HepG2 (cell line): ENCODE data around the gene PTGIR. TPM values are rescaled to one million over a fixed set of nuclear protein-coding genes. Genes with fewer than 3 reads are reported as not detected.

Experiments used
- AHR ChIP-seq: IDR thresholded peaks from 2 replicates; pipeline ENCODE4 v1.6.1; 2018; ENCODE audit warnings: missing genetic modification reagents, missing compliant biosample characterization
- FLYWCH1 ChIP-seq: sonication (generic); formaldehyde crosslinking; IDR thresholded peaks from 2 replicates; pipeline ENCODE4 v1.8.1; 2023; ENCODE audit warnings: mild to moderate bottlenecking, missing genetic modification reagents
- FOXA3 ChIP-seq: IDR thresholded peaks from 2 replicates; pipeline ENCODE4 v1.6.1; 2016; ENCODE audit warnings: missing genetic modification reagents, missing compliant biosample characterization
- KMT2A ChIP-seq: sonication (generic); formaldehyde crosslinking; IDR thresholded peaks from 2 replicates; pipeline ENCODE4 v1.4.0; 2020; ENCODE audit warnings: missing genetic modification reagents
- PHF8 ChIP-seq: sonication (generic); formaldehyde crosslinking; IDR thresholded peaks from 2 replicates; pipeline ENCODE4 v1.5.0; 2020; ENCODE audit warnings: missing genetic modification reagents
- SP140L ChIP-seq: sonication (generic); formaldehyde crosslinking; IDR thresholded peaks from 2 replicates; pipeline ENCODE4 v1.4.0; 2020; ENCODE audit warnings: missing genetic modification reagents, borderline replicate concordance
- ZNF101 ChIP-seq: sonication (generic); formaldehyde crosslinking; IDR thresholded peaks from 2 replicates; pipeline ENCODE4 v1.4.0; 2020; ENCODE audit warnings: mild to moderate bottlenecking, low read depth, missing genetic modification reagents, borderline replicate concordance
- ZNF337 ChIP-seq: sonication (generic); formaldehyde crosslinking; IDR thresholded peaks from 2 replicates; pipeline ENCODE4 v1.5.1; 2020; ENCODE audit warnings: missing genetic modification reagents, low read depth, mild to moderate bottlenecking, borderline replicate concordance
- ZNF343 ChIP-seq: sonication (generic); formaldehyde crosslinking; IDR thresholded peaks from 2 replicates; pipeline ENCODE4 v1.4.0; 2020; ENCODE audit warnings: mild to moderate bottlenecking, missing genetic modification reagents
- ZNF660 ChIP-seq: sonication (generic); formaldehyde crosslinking; IDR thresholded peaks from 2 replicates; pipeline ENCODE4 v1.5.1; 2020; ENCODE audit warnings: mild to moderate bottlenecking, low read depth, missing genetic modification reagents, borderline replicate concordance
- ZNF773 ChIP-seq: sonication (generic); formaldehyde crosslinking; IDR thresholded peaks from 2 replicates; pipeline ENCODE4 v1.4.0; 2020; ENCODE audit warnings: missing genetic modification reagents, borderline replicate concordance
- ZSCAN22 ChIP-seq: sonication (generic); formaldehyde crosslinking; IDR thresholded peaks from 2 replicates; pipeline ENCODE4 v1.4.0; 2020; ENCODE audit warnings: mild to moderate bottlenecking, missing genetic modification reagents
- polyA plus RNA-seq, 8 experiments: library from polyadenylated mRNA; depleted of rRNA in 3 of 8; stranded (reverse) in 7 of 8; unstranded in 1 of 8; fragments of >200 nt; fragmentation: Illumina TruSeq in 4 of 8; extraction: Trizol in 4 of 8; gene quantifications; 2 replicates each; pipeline versions ENCODE4 v1.2.1 to v1.2.3, GENCODE V29; 2011 to 2016; ENCODE audit warnings: low read depth in 4 of 8, missing spikeins in 1 of 8, mixed read lengths in 1 of 8; ENCODE audit not compliant: insufficient read depth in 1 of 8
- total RNA-seq, 5 experiments: library from RNA; depleted of rRNA; stranded (reverse); fragments of >200 nt; fragmentation: Illumina TruSeq; extraction: Trizol; gene quantifications; 2 replicates each; pipeline ENCODE4 v1.2.3, GENCODE V29; 2016; ENCODE audit warnings: low read depth in 1 of 5
- TF ChIP-seq, protein P1 (sequence below): sonication (generic); formaldehyde crosslinking; IDR thresholded peaks from 2 replicates; pipeline ENCODE4 v1.4.0; 2020; ENCODE audit warnings: missing genetic modification reagents, borderline replicate concordance
- TF ChIP-seq, protein P2 (sequence below): sonication (generic); formaldehyde crosslinking; IDR thresholded peaks from 2 replicates; pipeline ENCODE4 v1.4.0; 2020; ENCODE audit warnings: missing genetic modification reagents
- TF ChIP-seq, protein P3 (sequence below): sonication (generic); formaldehyde crosslinking; IDR thresholded peaks from 2 replicates; pipeline ENCODE4 v1.4.0; 2020; ENCODE audit warnings: low read depth, missing genetic modification reagents

Gene PTGIR
- total and polyA plus RNA-seq, 2 of the 13 experiments (the other 11 are each of a cell fraction or from before 2014, with no cell fraction given): not detected

DNA sequence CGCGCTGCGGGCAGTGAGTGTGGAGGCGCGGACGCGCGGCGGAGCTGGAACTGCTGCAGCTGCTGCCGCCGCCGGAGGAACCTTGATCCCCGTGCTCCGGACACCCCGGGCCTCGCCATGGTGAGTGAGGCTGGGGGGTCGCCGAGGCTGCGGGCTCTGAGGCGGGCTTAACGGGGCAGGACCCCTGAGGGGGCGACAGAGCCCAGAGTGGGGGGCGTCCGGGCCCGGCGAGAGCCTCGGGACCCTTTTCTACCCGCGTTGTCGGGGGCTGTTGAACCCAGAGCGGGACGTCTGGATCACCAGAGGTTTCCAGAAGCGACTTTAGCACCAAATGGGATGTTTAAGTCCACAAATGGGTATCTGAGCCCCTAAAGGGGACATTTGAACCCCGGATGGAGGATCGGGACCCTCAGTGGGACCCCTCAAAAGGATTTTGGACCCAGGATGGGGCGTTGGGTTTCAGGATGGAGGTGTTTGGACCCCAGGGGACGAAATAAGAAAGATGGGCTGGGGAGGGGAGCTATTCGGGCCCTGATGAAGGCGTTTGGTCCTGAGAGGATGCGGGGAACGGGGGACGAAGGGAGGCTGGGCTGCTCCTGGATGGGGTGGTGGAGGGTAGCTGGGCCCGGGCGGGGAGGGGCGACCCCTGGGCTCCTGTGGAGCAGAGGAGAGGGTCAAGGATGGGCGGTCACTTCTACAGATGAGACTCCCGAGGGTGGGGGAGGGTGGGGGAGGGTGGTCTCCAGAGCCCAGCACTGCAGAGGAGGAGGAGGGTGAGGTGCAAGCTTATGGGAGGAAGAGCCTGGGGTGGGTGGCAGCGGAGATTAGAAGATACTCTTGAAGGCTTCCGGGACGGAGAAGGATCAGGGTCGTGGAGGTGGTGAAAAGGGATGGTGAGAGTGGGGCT is 23.3 kb downstream of the PTGIR start, which contains the start of gene CALM3 (continued):
- no peak for TF ChIP-seq FOXA3 (CRISPR knock-in tag)
- TF ChIP-seq, protein P1, sequence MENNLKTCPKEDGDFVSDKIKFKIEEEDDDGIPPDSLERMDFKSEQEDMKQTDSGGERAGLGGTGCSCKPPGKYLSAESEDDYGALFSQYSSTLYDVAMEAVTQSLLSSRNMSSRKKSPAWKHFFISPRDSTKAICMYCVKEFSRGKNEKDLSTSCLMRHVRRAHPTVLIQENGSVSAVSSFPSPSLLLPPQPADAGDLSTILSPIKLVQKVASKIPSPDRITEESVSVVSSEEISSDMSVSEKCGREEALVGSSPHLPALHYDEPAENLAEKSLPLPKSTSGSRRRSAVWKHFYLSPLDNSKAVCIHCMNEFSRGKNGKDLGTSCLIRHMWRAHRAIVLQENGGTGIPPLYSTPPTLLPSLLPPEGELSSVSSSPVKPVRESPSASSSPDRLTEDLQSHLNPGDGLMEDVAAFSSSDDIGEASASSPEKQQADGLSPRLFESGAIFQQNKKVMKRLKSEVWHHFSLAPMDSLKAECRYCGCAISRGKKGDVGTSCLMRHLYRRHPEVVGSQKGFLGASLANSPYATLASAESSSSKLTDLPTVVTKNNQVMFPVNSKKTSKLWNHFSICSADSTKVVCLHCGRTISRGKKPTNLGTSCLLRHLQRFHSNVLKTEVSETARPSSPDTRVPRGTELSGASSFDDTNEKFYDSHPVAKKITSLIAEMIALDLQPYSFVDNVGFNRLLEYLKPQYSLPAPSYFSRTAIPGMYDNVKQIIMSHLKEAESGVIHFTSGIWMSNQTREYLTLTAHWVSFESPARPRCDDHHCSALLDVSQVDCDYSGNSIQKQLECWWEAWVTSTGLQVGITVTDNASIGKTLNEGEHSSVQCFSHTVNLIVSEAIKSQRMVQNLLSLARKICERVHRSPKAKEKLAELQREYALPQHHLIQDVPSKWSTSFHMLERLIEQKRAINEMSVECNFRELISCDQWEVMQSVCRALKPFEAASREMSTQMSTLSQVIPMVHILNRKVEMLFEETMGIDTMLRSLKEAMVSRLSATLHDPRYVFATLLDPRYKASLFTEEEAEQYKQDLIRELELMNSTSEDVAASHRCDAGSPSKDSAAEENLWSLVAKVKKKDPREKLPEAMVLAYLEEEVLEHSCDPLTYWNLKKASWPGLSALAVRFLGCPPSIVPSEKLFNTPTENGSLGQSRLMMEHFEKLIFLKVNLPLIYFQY (CRISPR knock-in tag): 0 out of 2 replicates have a peak, but pooled peaks have one; percentile 5
- TF ChIP-seq FLYWCH1 (CRISPR knock-in tag): peak; percentile 11; the same call in 1 of the 2 replicates
- TF ChIP-seq, protein P2, sequence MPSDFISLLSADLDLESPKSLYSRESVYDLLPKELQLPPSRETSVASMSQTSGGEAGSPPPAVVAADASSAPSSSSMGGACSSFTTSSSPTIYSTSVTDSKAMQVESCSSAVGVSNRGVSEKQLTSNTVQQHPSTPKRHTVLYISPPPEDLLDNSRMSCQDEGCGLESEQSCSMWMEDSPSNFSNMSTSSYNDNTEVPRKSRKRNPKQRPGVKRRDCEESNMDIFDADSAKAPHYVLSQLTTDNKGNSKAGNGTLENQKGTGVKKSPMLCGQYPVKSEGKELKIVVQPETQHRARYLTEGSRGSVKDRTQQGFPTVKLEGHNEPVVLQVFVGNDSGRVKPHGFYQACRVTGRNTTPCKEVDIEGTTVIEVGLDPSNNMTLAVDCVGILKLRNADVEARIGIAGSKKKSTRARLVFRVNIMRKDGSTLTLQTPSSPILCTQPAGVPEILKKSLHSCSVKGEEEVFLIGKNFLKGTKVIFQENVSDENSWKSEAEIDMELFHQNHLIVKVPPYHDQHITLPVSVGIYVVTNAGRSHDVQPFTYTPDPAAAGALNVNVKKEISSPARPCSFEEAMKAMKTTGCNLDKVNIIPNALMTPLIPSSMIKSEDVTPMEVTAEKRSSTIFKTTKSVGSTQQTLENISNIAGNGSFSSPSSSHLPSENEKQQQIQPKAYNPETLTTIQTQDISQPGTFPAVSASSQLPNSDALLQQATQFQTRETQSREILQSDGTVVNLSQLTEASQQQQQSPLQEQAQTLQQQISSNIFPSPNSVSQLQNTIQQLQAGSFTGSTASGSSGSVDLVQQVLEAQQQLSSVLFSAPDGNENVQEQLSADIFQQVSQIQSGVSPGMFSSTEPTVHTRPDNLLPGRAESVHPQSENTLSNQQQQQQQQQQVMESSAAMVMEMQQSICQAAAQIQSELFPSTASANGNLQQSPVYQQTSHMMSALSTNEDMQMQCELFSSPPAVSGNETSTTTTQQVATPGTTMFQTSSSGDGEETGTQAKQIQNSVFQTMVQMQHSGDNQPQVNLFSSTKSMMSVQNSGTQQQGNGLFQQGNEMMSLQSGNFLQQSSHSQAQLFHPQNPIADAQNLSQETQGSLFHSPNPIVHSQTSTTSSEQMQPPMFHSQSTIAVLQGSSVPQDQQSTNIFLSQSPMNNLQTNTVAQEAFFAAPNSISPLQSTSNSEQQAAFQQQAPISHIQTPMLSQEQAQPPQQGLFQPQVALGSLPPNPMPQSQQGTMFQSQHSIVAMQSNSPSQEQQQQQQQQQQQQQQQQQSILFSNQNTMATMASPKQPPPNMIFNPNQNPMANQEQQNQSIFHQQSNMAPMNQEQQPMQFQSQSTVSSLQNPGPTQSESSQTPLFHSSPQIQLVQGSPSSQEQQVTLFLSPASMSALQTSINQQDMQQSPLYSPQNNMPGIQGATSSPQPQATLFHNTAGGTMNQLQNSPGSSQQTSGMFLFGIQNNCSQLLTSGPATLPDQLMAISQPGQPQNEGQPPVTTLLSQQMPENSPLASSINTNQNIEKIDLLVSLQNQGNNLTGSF (CRISPR knock-in tag): 0 out of 2 replicates have a peak, but pooled peaks have one; percentile 8
- TF ChIP-seq KMT2A: 0 out of 2 replicates have a peak, but pooled peaks have one; percentile 15
- TF ChIP-seq ZNF337 (CRISPR knock-in tag): 0 out of 2 replicates have a peak, but pooled peaks have one; percentile 57
- TF ChIP-seq ZNF101 (CRISPR knock-in tag): no peak
- TF ChIP-seq, protein P3, sequence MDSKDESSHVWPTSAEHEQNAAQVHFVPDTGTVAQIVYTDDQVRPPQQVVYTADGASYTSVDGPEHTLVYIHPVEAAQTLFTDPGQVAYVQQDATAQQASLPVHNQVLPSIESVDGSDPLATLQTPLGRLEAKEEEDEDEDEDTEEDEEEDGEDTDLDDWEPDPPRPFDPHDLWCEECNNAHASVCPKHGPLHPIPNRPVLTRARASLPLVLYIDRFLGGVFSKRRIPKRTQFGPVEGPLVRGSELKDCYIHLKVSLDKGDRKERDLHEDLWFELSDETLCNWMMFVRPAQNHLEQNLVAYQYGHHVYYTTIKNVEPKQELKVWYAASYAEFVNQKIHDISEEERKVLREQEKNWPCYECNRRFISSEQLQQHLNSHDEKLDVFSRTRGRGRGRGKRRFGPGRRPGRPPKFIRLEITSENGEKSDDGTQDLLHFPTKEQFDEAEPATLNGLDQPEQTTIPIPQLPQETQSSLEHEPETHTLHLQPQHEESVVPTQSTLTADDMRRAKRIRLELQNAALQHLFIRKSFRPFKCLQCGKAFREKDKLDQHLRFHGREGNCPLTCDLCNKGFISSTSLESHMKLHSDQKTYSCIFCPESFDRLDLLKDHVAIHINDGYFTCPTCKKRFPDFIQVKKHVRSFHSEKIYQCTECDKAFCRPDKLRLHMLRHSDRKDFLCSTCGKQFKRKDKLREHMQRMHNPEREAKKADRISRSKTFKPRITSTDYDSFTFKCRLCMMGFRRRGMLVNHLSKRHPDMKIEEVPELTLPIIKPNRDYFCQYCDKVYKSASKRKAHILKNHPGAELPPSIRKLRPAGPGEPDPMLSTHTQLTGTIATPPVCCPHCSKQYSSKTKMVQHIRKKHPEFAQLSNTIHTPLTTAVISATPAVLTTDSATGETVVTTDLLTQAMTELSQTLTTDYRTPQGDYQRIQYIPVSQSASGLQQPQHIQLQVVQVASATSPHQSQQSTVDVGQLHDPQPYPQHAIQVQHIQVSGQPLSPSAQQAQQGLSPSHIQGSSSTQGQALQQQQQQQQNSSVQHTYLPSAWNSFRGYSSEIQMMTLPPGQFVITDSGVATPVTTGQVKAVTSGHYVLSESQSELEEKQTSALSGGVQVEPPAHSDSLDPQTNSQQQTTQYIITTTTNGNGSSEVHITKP: no peak
- TF ChIP-seq ZSCAN22 (CRISPR knock-in tag): no peak
- 0 out of 2 replicates have a peak, but pooled peaks have one; percentile 13 for TF ChIP-seq SP140L (CRISPR knock-in tag)
- TF ChIP-seq ZNF343 (CRISPR knock-in tag): 0 out of 2 replicates have a peak, but pooled peaks have one; percentile 24
- no peak for TF ChIP-seq ZNF773
- TF ChIP-seq PHF8 (CRISPR knock-in tag): peak; percentile 72
- no peak for TF ChIP-seq ZNF660 (CRISPR knock-in tag)
- TF ChIP-seq AHR (CRISPR knock-in tag): 0 out of 2 replicates have a peak, but pooled peaks have one; percentile 12
